ENCODE measurements around the gene GSTP1.

GRCh38 chr11:67586568-67587250 lies 3.1 kb downstream of the GSTP1 start:
- TF ChIP-seq EZH2 (IDR thresholded peaks at IDR 0.05; ENCODE audit: low read length, missing control alignments) = no peak
- TF ChIP-seq, protein P1, sequence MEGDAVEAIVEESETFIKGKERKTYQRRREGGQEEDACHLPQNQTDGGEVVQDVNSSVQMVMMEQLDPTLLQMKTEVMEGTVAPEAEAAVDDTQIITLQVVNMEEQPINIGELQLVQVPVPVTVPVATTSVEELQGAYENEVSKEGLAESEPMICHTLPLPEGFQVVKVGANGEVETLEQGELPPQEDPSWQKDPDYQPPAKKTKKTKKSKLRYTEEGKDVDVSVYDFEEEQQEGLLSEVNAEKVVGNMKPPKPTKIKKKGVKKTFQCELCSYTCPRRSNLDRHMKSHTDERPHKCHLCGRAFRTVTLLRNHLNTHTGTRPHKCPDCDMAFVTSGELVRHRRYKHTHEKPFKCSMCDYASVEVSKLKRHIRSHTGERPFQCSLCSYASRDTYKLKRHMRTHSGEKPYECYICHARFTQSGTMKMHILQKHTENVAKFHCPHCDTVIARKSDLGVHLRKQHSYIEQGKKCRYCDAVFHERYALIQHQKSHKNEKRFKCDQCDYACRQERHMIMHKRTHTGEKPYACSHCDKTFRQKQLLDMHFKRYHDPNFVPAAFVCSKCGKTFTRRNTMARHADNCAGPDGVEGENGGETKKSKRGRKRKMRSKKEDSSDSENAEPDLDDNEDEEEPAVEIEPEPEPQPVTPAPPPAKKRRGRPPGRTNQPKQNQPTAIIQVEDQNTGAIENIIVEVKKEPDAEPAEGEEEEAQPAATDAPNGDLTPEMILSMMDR (conservative IDR thresholded peaks at IDR 0.05 in 1 of 2, IDR thresholded peaks at IDR 0.05 in 1 of 2; ENCODE audit: low read depth in 1 of 2, low read length in 2 of 2) = no peak
